Fibroblast of the aortic adventitia (primary cell): Measurements from ENCODE around the gene TP63. TPM values are rescaled to one million over a fixed set of nuclear protein-coding genes. Genes with fewer than 3 reads are reported as not detected.

Experiments used
- DNase-seq: peaks from one replicate; pipeline ENCODE4 v3.0.0-alpha.2; 2010; ENCODE audit warnings: low read depth
- H3K4me3 ChIP-seq: 2 replicates; pipeline ENCODE4 v1.5.1; 2011; ENCODE audit warnings: low read depth, mild to moderate bottlenecking, control low read depth, low read length, moderate library complexity
- CTCF ChIP-seq: IDR thresholded peaks from 2 replicates; pipeline ENCODE4 v1.5.1; 2011; ENCODE audit warnings: mild to moderate bottlenecking, low read length, control low read depth, inconsistent platforms; ENCODE audit not compliant: insufficient read depth
- total RNA-seq: library from RNA; depleted of rRNA; stranded (reverse); fragments of >200 nt; gene quantifications from 2 replicates; pipeline ENCODE4 v1.2.3, GENCODE V29; 2012; ENCODE audit warnings: low replicate concordance

The TP63 gene
- total RNA-seq, 1 donor, result 0.18 TPM

GRCh38 chr3:189698811-189699210 is 67.6 kb downstream of the TP63 start:
- TF ChIP-seq CTCF, result no peak
- no peak overlapping the region for H3K4me3 ChIP-seq
- no peak for DNase-seq

GRCh38 chr3:189699885-189700284 is 68.7 kb downstream of the TP63 start:
- no peak overlapping the region for H3K4me3 ChIP-seq
- DNase-seq, result no peak
- TF ChIP-seq CTCF, result no peak

GRCh38 chr3:189702066-189702646 is 71.0 kb downstream of the TP63 start:
- H3K4me3 ChIP-seq, result no peak overlapping the region
- no peak for TF ChIP-seq CTCF
- peak; percentile 35 for DNase-seq

- TF ChIP-seq CTCF, result no peak
- DNase-seq, result no peak
- H3K4me3 ChIP-seq, result no peak overlapping the region
These were observed 72.7 kb downstream of the TP63 start for GRCh38 chr3:189703865-189704264.

GRCh38 chr3:189708375-189708774 is 77.2 kb downstream of the TP63 start:
- no peak for DNase-seq
- no peak overlapping the region for H3K4me3 ChIP-seq
- TF ChIP-seq CTCF, result no peak

- DNase-seq, result peak; percentile 99
- no peak overlapping the region for H3K4me3 ChIP-seq
- TF ChIP-seq CTCF, result no peak
These were observed 79.6 kb downstream of the TP63 start for GRCh38 chr3:189710620-189711402.
